ENCODE data around the gene CBLB.

CBLB gene

GRCh38 chr3:105811518-105812193, 57.2 kb downstream of the CBLB start:
- no peaks in the 10 kb centered on the region for H3K27me3 Mint-ChIP-seq (ENCODE audit: low read depth)
- H3K4me1 Mint-ChIP-seq: peaks cover 14% of the 10 kb centered on the region
- H3K4me3 Mint-ChIP-seq: no peak overlapping the region
- peaks cover 19% of the 10 kb centered on the region for H3K36me3 Mint-ChIP-seq (ENCODE audit: low read depth)
- no peak overlapping the region for H3K27ac Mint-ChIP-seq
- no peaks in the 10 kb centered on the region for H3K9me3 Mint-ChIP-seq
- no peak for TF ChIP-seq CTCF (IDR thresholded peaks at IDR 0.05; ENCODE audit: unreplicated experiment in 3 of 3)

DNA sequence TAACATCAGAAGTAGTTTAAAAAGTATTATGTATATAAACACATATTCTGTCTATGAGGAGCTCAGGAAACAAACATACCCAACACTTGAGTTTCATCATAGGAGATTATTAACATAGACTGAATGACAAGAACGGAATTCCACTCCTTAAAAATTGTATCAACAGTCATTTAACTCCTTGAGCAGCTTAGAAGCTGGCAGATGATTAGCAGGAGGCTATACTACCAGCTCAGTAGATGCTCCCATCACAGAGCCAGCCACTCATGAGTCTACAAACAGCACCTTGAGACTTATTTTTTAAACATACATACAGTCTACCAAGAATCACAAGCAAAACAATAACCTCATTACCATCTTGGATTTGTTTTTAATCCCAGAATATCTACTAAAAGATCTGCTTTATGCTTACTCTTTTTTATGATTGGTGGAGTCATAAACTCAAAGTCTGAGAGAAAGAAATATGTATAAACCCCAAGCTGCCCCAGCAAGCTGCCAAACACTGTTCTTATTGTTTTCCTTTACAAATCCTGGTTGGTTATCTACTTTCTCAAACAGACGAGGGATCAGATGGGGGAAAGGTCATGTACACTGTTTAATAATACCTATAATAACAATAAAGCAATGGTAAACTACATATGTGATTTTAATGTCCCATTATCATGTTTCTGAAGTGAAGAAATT, 59.5 kb downstream of the CBLB start:
- TF ChIP-seq CTCF (IDR thresholded peaks at IDR 0.05; ENCODE audit: unreplicated experiment in 3 of 3): no peak
- no peaks in the 10 kb centered on the region for H3K27me3 Mint-ChIP-seq (ENCODE audit: low read depth)

GRCh38 chr3:105807701-105808100, 61.1 kb downstream of the CBLB start:
- H3K27me3 Mint-ChIP-seq (ENCODE audit: low read depth): no peaks in the 10 kb centered on the region
- peaks cover 15% of the 10 kb centered on the region for H3K36me3 Mint-ChIP-seq (ENCODE audit: low read depth)
- H3K27ac Mint-ChIP-seq: no peak overlapping the region
- no peak for TF ChIP-seq CTCF (IDR thresholded peaks at IDR 0.05; ENCODE audit: unreplicated experiment in 3 of 3)
- no peak overlapping the region for H3K4me3 Mint-ChIP-seq
- no peaks in the 10 kb centered on the region for H3K9me3 Mint-ChIP-seq
- peaks cover 20% of the 10 kb centered on the region for H3K4me1 Mint-ChIP-seq

More for the DNA sequence above, 59.5 kb downstream of the CBLB start:
- peaks cover 10% of the 10 kb centered on the region for H3K36me3 Mint-ChIP-seq (ENCODE audit: low read depth)
- no peak overlapping the region for H3K4me3 Mint-ChIP-seq
- peaks cover 14% of the 10 kb centered on the region for H3K4me1 Mint-ChIP-seq
- no peaks in the 10 kb centered on the region for H3K9me3 Mint-ChIP-seq
- peak overlapping the region; percentile 34 to 64 (median 61) for H3K27ac Mint-ChIP-seq

GRCh38 chr3:105807146-105807545, 61.7 kb downstream of the CBLB start:
- H3K27ac Mint-ChIP-seq: no peak overlapping the region
- peaks cover 16% of the 10 kb centered on the region for H3K36me3 Mint-ChIP-seq (ENCODE audit: low read depth)
- H3K4me3 Mint-ChIP-seq: no peak overlapping the region
- no peaks in the 10 kb centered on the region for H3K9me3 Mint-ChIP-seq
- H3K4me1 Mint-ChIP-seq: peaks cover 26% of the 10 kb centered on the region
- no peaks in the 10 kb centered on the region for H3K27me3 Mint-ChIP-seq (ENCODE audit: low read depth)
- no peak for TF ChIP-seq CTCF (IDR thresholded peaks at IDR 0.05; ENCODE audit: unreplicated experiment in 3 of 3)

DNA sequence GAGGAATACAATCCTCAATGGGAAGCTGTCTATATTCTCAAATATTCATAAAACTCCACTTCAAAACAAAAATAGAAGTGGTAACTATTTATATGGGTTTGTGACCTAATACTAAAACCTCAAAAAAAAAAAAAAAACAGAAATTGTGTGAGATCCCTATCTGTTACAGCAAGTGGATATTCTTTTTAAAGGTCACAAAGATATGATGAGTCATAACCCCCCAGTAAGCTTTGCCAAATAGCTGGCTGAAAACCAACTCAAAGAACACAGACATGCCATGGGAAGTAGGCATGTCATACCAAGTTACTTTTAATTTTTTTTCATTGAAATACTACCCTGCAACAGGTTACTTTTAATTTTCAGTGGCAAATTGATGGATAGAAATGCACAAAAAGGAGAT, 62.5 kb downstream of the CBLB start:
- no peak overlapping the region for H3K4me3 Mint-ChIP-seq
- peaks cover 23% of the 10 kb centered on the region for H3K36me3 Mint-ChIP-seq (ENCODE audit: low read depth)
- H3K27me3 Mint-ChIP-seq (ENCODE audit: low read depth): no peaks in the 10 kb centered on the region
- TF ChIP-seq CTCF (IDR thresholded peaks at IDR 0.05; ENCODE audit: unreplicated experiment in 3 of 3): no peak
- H3K27ac Mint-ChIP-seq: no peak overlapping the region
- H3K4me1 Mint-ChIP-seq: peaks cover 33% of the 10 kb centered on the region
- no peaks in the 10 kb centered on the region for H3K9me3 Mint-ChIP-seq

GRCh38 chr3:105805404-105805803, 63.4 kb downstream of the CBLB start:
- Mint-ChIP-seq H3K36me3 (ENCODE audit: low read depth) (peaks cover 23% of the 10 kb centered on the region), H3K27ac (no peak overlapping the region), H3K9me3 (no peaks in the 10 kb centered on the region), H3K4me1 (peaks cover 38% of the 10 kb centered on the region), H3K27me3 (ENCODE audit: low read depth) (no peaks in the 10 kb centered on the region), H3K4me3 (no peak overlapping the region)
- no peak for TF ChIP-seq CTCF (IDR thresholded peaks at IDR 0.05; ENCODE audit: unreplicated experiment in 3 of 3)
